Measurements from ENCODE around the gene CLEC14A. TPM values are rescaled to one million over a fixed set of nuclear protein-coding genes. Genes with fewer than 3 reads are reported as not detected.
A peak's percentile ranks its signal among the peaks of the same experiment; 100 is the strongest.

The CLEC14A gene
- total and polyA plus RNA-seq, 3 experiments from 2014 or later, result not detected

DNA sequence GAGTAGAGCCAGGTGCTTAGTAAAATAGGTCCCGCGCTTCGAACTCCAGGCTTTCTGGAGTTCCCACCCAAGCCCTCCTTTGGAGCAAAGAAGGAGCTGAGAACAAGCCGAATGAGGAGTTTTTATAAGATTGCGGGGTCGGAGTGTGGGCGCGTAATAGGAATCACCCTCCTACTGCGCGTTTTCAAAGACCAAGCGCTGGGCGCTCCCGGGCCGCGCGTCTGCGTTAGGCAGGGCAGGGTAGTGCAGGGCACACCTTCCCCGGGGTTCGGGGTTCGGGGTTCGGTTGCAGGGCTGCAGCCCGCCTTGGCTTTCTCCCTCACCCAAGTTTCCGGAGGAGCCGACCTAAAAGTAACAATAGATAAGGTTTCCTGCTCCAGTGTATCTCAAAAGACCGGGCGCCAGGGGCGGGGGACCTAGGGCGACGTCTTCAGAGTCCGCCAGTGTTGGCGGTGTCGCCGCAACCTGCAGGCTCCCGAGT lies 44.6 kb downstream of the CLEC14A start:
- POLR2A ChIA-PET, result no interaction called here
- H3K4me1 ChIP-seq (ENCODE audit: insufficient read depth, low read length), result no peaks in the 10 kb centered on the region
- peaks cover 21% of the 10 kb centered on the region for H3K27me3 ChIP-seq (ENCODE audit: insufficient read depth, low read length, poor library complexity, severe bottlenecking)
- Mint-ChIP-seq H3K4me3 (peak overlapping the region in 1 of 7 donors; percentile 25), H3K36me3 (no peaks in the 10 kb centered on the region), H3K27ac (no peak overlapping the region), H3K4me1 (peaks cover 22 to 40% (median 32%) of the 10 kb centered on the region in 3 donors), H3K9me3 (peaks cover 0 to 6% (median 2%) of the 10 kb centered on the region in 5 donors), H3K27me3 (peaks cover 48 to 65% of the 10 kb centered on the region in 2 donors)
- H3K27ac ChIP-seq (ENCODE audit: low read depth, low read length), result no peak overlapping the region
- H3K36me3 ChIP-seq (ENCODE audit: insufficient read depth, low read length), result no peaks in the 10 kb centered on the region
- peak in 1 of 5 donors; percentile 3 for DNase-seq
- no peaks in the 10 kb centered on the region for H3K9me3 ChIP-seq (ENCODE audit: low read length)
- no peak overlapping the region for H3K4me3 ChIP-seq (ENCODE audit: low read length)
- CTCF ChIA-PET, result no interaction called here

DNA sequence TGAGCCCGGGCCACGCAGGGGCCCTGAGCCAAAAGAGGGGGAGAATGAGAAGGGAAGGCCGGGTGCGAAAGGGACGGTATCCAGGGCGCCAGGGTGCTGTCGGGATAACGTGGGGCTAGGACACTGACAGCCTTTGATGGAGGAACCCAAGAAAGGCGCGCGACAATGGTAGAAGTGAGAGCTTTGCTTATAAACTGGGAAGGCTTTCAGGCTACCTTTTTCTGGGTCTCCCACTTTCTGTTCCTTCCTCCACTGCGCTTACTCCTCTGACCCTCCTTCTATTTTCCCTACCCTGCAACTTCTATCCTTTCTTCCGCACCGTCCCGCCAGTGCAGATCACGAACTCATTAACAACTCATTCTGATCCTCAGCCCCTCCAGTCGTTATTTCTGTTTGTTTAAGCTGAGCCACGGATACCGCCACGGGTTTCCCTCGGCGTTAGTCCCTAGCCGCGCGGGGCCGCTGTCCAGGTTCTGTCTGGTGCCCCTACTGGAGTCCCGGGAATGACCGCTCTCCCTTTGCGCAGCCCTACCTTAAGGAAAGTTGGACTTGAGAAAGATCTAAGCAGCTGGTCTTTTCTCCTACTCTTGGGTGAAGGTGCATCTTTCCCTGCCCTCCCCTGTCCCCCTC lies 45.2 kb downstream of the CLEC14A start:
- H3K36me3 Mint-ChIP-seq, result no peaks in the 10 kb centered on the region
- Histone ChIP-seq H3K4me3 (ENCODE audit: low read length) (no peak overlapping the region), H3K27ac (ENCODE audit: low read depth, low read length) (no peak overlapping the region), H3K9me3 (ENCODE audit: low read length) (no peaks in the 10 kb centered on the region), H3K27me3 (ENCODE audit: insufficient read depth, low read length, poor library complexity, severe bottlenecking) (peaks cover 21% of the 10 kb centered on the region), H3K36me3 (ENCODE audit: insufficient read depth, low read length) (no peaks in the 10 kb centered on the region), H3K4me1 (ENCODE audit: insufficient read depth, low read length) (no peaks in the 10 kb centered on the region)
- H3K9me3 Mint-ChIP-seq, result peaks cover 0 to 6% (median 5%) of the 10 kb centered on the region in 5 donors
- H3K27me3 Mint-ChIP-seq, result peaks cover 49 to 69% of the 10 kb centered on the region in 2 donors
- peaks cover 22 to 40% (median 32%) of the 10 kb centered on the region in 3 donors for H3K4me1 Mint-ChIP-seq
- H3K27ac Mint-ChIP-seq, result peak overlapping the region in 2 of 8 donors; percentile 20 to 35
- peak overlapping the region in 5 of 7 donors; percentile 12 to 84 (median 17) for H3K4me3 Mint-ChIP-seq
- no peak for DNase-seq
- POLR2A ChIA-PET, result no interaction called here
- CTCF ChIA-PET, result no interaction called here

DNA sequence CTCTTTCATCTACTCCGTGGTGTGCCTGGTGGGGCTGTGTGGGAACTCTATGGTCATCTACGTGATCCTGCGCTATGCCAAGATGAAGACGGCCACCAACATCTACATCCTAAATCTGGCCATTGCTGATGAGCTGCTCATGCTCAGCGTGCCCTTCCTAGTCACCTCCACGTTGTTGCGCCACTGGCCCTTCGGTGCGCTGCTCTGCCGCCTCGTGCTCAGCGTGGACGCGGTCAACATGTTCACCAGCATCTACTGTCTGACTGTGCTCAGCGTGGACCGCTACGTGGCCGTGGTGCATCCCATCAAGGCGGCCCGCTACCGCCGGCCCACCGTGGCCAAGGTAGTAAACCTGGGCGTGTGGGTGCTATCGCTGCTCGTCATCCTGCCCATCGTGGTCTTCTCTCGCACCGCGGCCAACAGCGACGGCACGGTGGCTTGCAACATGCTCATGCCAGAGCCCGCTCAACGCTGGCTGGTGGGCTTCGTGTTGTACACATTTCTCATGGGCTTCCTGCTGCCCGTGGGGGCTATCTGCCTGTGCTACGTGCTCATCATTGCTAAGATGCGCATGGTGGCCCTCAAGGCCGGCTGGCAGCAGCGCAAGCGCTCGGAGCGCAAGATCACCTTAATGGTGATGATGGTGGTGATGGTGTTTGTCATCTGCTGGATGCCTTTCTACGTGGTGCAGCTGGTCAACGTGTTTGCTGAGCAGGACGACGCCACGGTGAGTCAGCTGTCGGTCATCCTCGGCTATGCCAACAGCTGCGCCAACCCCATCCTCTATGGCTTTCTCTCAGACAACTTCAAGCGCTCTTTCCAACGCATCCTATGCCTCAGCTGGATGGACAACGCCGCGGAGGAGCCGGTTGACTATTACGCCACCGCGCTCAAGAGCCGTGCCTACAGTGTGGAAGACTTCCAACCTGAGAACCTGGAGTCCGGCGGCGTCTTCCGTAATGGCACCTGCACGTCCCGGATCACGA lies 46.0 kb downstream of the CLEC14A start:
- Histone ChIP-seq H3K9me3 (ENCODE audit: low read length) (no peaks in the 10 kb centered on the region), H3K27ac (ENCODE audit: low read depth, low read length) (no peak overlapping the region), H3K4me1 (ENCODE audit: insufficient read depth, low read length) (no peaks in the 10 kb centered on the region), H3K4me3 (ENCODE audit: low read length) (no peak overlapping the region), H3K27me3 (ENCODE audit: insufficient read depth, low read length, poor library complexity, severe bottlenecking) (peaks cover 21% of the 10 kb centered on the region), H3K36me3 (ENCODE audit: insufficient read depth, low read length) (no peaks in the 10 kb centered on the region)
- Mint-ChIP-seq H3K9me3 (peaks cover 0 to 6% (median 5%) of the 10 kb centered on the region in 5 donors), H3K27me3 (peaks cover 49 to 72% of the 10 kb centered on the region in 2 donors), H3K4me3 (peak overlapping the region in 5 of 7 donors; percentile 24 to 85 (median 45)), H3K36me3 (no peaks in the 10 kb centered on the region), H3K4me1 (peaks cover 22 to 40% (median 32%) of the 10 kb centered on the region in 3 donors), H3K27ac (peak overlapping the region in 1 of 8 donors; percentile 43)
- DNase-seq, result no peak
- ChIA-PET POLR2A (no interaction called here), CTCF (no interaction called here)

DNA sequence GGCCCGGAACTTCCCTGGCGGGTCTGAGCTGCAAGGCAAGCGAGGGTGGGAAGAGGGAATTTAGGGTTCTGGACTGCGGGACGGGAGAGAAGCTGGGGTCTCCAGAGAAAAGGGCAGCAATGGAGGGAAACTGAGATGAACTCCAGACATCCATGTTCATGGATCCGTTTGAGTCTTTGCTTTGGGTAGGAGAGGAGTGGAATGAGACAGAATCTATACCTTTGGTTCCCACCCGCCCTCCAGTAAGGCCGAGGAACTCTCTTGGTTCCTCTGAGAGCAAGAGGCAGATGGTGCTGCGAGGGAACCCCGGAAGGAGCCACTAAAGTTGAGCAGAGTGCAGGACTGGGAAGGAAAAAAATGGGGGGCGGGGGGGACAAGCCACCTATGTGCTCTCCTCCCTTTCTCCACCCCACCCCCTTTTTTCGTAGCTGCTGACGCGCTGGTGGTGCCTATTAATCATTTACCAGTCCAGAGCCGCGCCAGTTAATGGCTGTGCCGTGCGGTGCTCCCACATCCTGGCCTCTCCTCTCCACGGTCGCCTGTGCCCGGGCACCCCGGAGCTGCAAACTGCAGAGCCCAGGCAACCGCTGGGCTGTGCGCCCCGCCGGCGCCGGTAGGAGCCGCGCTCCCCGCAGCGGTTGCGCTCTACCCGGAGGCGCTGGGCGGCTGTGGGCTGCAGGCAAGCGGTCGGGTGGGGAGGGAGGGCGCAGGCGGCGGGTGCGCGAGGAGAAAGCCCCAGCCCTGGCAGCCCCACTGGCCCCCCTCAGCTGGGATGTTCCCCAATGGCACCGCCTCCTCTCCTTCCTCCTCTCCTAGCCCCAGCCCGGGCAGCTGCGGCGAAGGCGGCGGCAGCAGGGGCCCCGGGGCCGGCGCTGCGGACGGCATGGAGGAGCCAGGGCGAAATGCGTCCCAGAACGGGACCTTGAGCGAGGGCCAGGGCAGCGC lies 47.0 kb downstream of the CLEC14A start:
- Histone ChIP-seq H3K4me1 (ENCODE audit: insufficient read depth, low read length) (no peaks in the 10 kb centered on the region), H3K9me3 (ENCODE audit: low read length) (no peaks in the 10 kb centered on the region), H3K27ac (ENCODE audit: low read depth, low read length) (no peak overlapping the region), H3K36me3 (ENCODE audit: insufficient read depth, low read length) (no peaks in the 10 kb centered on the region), H3K4me3 (ENCODE audit: low read length) (no peak overlapping the region), H3K27me3 (ENCODE audit: insufficient read depth, low read length, poor library complexity, severe bottlenecking) (peaks cover 21% of the 10 kb centered on the region)
- peak overlapping the region in 2 of 8 donors; percentile 43 to 63 for H3K27ac Mint-ChIP-seq
- peaks cover 49 to 65% of the 10 kb centered on the region in 2 donors for H3K27me3 Mint-ChIP-seq
- ChIA-PET CTCF (no interaction called here), POLR2A (no interaction called here)
- peak overlapping the region; percentile 46 to 83 (median 60) for H3K4me3 Mint-ChIP-seq
- peaks cover 22 to 40% (median 32%) of the 10 kb centered on the region in 3 donors for H3K4me1 Mint-ChIP-seq
- no peak for DNase-seq
- H3K36me3 Mint-ChIP-seq, result no peaks in the 10 kb centered on the region
- H3K9me3 Mint-ChIP-seq, result peaks cover 0 to 6% (median 5%) of the 10 kb centered on the region in 5 donors

DNA sequence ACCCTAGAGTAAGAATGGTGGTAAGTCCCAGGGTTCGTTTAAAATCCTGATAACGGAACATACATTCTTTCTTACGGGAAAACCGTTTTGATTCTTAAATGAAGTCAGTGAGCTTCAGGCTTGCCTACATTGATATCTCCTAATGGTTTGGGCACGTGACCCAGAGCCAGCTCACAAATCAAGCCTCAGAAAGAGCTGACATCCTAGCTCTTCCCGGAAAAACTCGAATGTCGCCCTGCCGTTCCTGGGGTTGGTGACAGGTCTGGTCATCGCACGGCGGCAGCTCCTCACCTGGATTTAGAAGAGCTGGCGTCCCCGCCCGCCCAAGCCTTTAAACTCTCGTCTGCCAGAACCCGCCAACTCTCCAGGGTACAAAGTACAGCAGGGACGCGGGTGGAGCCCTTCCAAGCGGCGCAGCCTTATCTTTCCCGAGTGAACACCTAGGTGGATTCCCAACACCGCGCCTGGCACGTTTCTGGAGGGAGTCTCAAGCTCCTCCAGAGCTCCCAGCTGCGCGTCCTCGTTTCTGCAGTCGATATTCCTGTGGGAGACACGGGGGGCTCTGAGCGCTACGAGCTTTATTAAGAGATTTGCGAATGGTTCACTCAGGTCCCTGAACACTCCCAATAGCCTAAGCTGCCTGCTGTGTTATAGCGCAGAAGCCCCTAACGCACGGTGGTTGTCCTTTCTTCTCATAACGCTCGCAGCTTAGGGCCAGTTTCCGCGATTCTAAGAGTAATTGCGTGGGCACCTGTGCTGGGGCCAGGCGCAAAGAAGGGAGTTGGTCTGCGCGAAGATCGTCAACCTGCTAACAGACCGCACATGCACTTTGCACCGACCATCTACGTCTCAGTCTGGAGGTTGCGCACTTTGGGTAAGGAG lies 47.9 kb downstream of the CLEC14A start, which contains the start of gene SSTR1:
Gene SSTR1 (plus strand): TSS at position 169 of the 882 bp plus-strand sequence. CDS start 1,486 bp downstream, outside the sequence.
- Histone ChIP-seq H3K27ac (ENCODE audit: low read depth, low read length) (no peak within 1 kb of the TSS), H3K4me3 (ENCODE audit: low read length) (peak within 1 kb of the TSS; percentile 6), H3K4me1 (ENCODE audit: insufficient read depth, low read length) (no peaks in the 10 kb centered on the region), H3K27me3 (ENCODE audit: insufficient read depth, low read length, poor library complexity, severe bottlenecking) (peaks cover 21% of the 10 kb centered on the region), H3K36me3 (ENCODE audit: insufficient read depth, low read length) (no peaks in the 10 kb centered on the region), H3K9me3 (ENCODE audit: low read length) (no peaks in the 10 kb centered on the region)
- DNase-seq, result no peak
- Mint-ChIP-seq H3K27ac (peak within 1 kb of the TSS in 1 of 8 donors; percentile 63), H3K4me1 (peaks cover 22 to 40% (median 32%) of the 10 kb centered on the region in 3 donors), H3K36me3 (no peaks in the 10 kb centered on the region), H3K4me3 (peak within 1 kb of the TSS; percentile 46 to 83 (median 60)), H3K27me3 (peaks cover 42 to 58% of the 10 kb centered on the region in 2 donors), H3K9me3 (peaks cover 0 to 6% (median 5%) of the 10 kb centered on the region in 5 donors)
- CTCF ChIA-PET, result no interaction called here
- POLR2A ChIA-PET, result no interaction called here

DNA sequence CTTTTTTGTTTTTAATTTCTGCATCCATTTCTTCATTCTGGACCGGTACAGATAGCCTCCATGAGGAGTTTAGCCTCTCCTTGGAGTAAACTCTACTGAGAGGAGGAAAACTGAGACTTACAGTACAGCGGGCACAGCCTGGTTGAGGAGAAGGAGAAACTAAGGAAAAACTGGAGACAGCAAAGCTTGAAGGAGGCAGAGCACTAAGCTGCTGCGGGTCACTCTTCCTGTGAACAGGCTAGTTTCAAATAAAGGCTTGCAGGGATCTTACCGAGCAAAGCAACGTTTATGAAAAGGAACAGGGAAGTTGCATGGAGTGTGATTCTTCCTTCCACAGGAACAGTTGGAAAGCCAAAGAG lies 48.5 kb downstream of the CLEC14A start:
- ChIA-PET CTCF (no interaction called here), POLR2A (no interaction called here)
- peaks cover 22 to 40% (median 32%) of the 10 kb centered on the region in 3 donors for H3K4me1 Mint-ChIP-seq
- H3K27ac Mint-ChIP-seq, result no peak overlapping the region
- H3K9me3 Mint-ChIP-seq, result peaks cover 0 to 6% (median 5%) of the 10 kb centered on the region in 5 donors
- H3K36me3 Mint-ChIP-seq, result no peaks in the 10 kb centered on the region
- Histone ChIP-seq H3K27ac (ENCODE audit: low read depth, low read length) (no peak overlapping the region), H3K9me3 (ENCODE audit: low read length) (no peaks in the 10 kb centered on the region), H3K36me3 (ENCODE audit: insufficient read depth, low read length) (no peaks in the 10 kb centered on the region), H3K27me3 (ENCODE audit: insufficient read depth, low read length, poor library complexity, severe bottlenecking) (peaks cover 21% of the 10 kb centered on the region), H3K4me1 (ENCODE audit: insufficient read depth, low read length) (no peaks in the 10 kb centered on the region), H3K4me3 (ENCODE audit: low read length) (no peak overlapping the region)
- peak overlapping the region in 2 of 7 donors; percentile 15 to 23 for H3K4me3 Mint-ChIP-seq
- peaks cover 42 to 57% of the 10 kb centered on the region in 2 donors for H3K27me3 Mint-ChIP-seq
- no peak for DNase-seq
